Prostate gland (tissue), 2 donors: ENCODE measurements around the gene SLC38A1. TPM values are rescaled to one million over a fixed set of nuclear protein-coding genes. Genes with fewer than 3 reads are reported as not detected.

Experiments
- DNase-seq: peaks from one replicate; pipeline ENCODE4 v3.0.0-alpha.2; 2019; ENCODE audit warnings: low spot score
- H3K27ac ChIP-seq, 2 donors: fragments of 200-600 bp; sonication (generic); 2 replicates each; pipeline ENCODE4 v1.5.1; 2017 to 2019
- H3K27me3 ChIP-seq: fragments of 200-600 bp; sonication (generic); replicated peaks from 2 replicates; pipeline ENCODE4 v1.5.1; 2019; ENCODE audit not compliant: insufficient read depth
- H3K36me3 ChIP-seq, 2 donors: fragments of 200-600 bp; sonication (generic); 1 replicate in 1 of 2; 2 replicates in 1 of 2; pipeline versions ENCODE4 v1.5.1 to v1.8.1; 2017 to 2019
- H3K4me1 ChIP-seq: fragments of 200-600 bp; sonication (generic); replicated peaks from 2 replicates; pipeline ENCODE4 v1.5.1; 2019
- H3K4me3 ChIP-seq, 2 donors: fragments of 200-600 bp; sonication (generic); 2 replicates each; pipeline ENCODE4 v1.5.1; 2017 to 2019
- H3K9me3 ChIP-seq: fragments of 200-600 bp; sonication (generic); 2 replicates; pipeline ENCODE4 v1.5.1; 2017
- CTCF ChIP-seq, 4 experiments: fragments of 200-600 bp in 2 of 4; fragments of 450-650 bp in 2 of 4; sonication (generic) in 2 of 4; IDR thresholded peaks; 1 replicate in 3 of 4; 2 replicates in 1 of 4; pipeline ENCODE4 v1.5.1; 2016 to 2019; ENCODE audit warnings: antibody characterized with exemption in 4 of 4, mild to moderate bottlenecking in 2 of 4, moderate library complexity in 2 of 4
- POLR2A ChIP-seq: fragments of 450-650 bp; IDR thresholded peaks from one replicate; pipeline ENCODE4 v1.6.1; 2016; ENCODE audit warnings: antibody characterized with exemption, mild to moderate bottlenecking
- POLR2AphosphoS5 ChIP-seq: sonication (generic); formaldehyde crosslinking; IDR thresholded peaks from one replicate; pipeline ENCODE4 v1.6.1; 2017; ENCODE audit warnings: antibody characterized with exemption
- WGBS: methylation state at CpG from one replicate; pipeline ENCODE4 v1.1.5; 2018; 5-methylcytosine and 5-hydroxymethylcytosine counted together
- intact Hi-C: fragments of 100-400 bp; cut with DNase I; formaldehyde crosslinking; loops from one replicate; pipeline ENCODE4 v1.14.2; 2022
- total RNA-seq, 2 donors: library from RNA; depleted of rRNA; stranded (reverse); fragments of >200 nt; gene quantifications; one replicate each; pipeline ENCODE4 v1.1.0, GENCODE V29; 2016

SLC38A1 gene
- total RNA-seq, 2 donors from 2014 or later, result 24.1 to 45.1 TPM

GRCh38 chr12:46183112-46183511 lies 85.7 kb downstream of the SLC38A1 start:
- Histone ChIP-seq H3K27ac (no peak overlapping the region), H3K9me3 (no peaks in the 10 kb centered on the region), H3K4me1 (no peaks in the 10 kb centered on the region), H3K36me3 (no peaks in the 10 kb centered on the region), H3K27me3 (no peaks in the 10 kb centered on the region), H3K4me3 (no peak overlapping the region)
- DNase-seq, result no peak
- intact Hi-C loops, result no loop called here
- no peak for TF ChIP-seq POLR2AphosphoS5
- no peak for TF ChIP-seq CTCF (IDR thresholded peaks at IDR 0.05)
- TF ChIP-seq POLR2A, result no peak
- WGBS, result 61% methylated on average over 2 of the region's 2 CpGs

- Histone ChIP-seq H3K27me3 (no peaks in the 10 kb centered on the region), H3K27ac (no peak overlapping the region), H3K9me3 (no peaks in the 10 kb centered on the region), H3K36me3 (no peaks in the 10 kb centered on the region), H3K4me1 (no peaks in the 10 kb centered on the region), H3K4me3 (no peak overlapping the region)
- no peak for DNase-seq
- intact Hi-C loops, result no loop called here
- TF ChIP-seq POLR2AphosphoS5 (no peak), POLR2A (no peak), CTCF (IDR thresholded peaks at IDR 0.05) (no peak)
- WGBS, result 100% methylated on average over 1 of the region's 1 CpG
These were observed 87.4 kb downstream of the SLC38A1 start for GRCh38 chr12:46181465-46181864.

- intact Hi-C loops, result no loop called here
- Histone ChIP-seq H3K4me1 (no peaks in the 10 kb centered on the region), H3K4me3 (no peak overlapping the region), H3K27me3 (no peaks in the 10 kb centered on the region), H3K9me3 (no peaks in the 10 kb centered on the region), H3K36me3 (no peaks in the 10 kb centered on the region), H3K27ac (no peak overlapping the region)
- 73% methylated on average over 7 of the region's 7 CpGs for WGBS
- TF ChIP-seq POLR2A, result no peak
- DNase-seq, result no peak
These were observed 89.0 kb downstream of the SLC38A1 start for GRCh38 chr12:46179693-46180452.

GRCh38 chr12:46177837-46178608 lies 90.8 kb downstream of the SLC38A1 start:
- WGBS, result 64% methylated on average over 5 of the region's 5 CpGs

More at GRCh38 chr12:46177837-46178608, 90.8 kb downstream of the SLC38A1 start:
- Histone ChIP-seq H3K36me3 (no peaks in the 10 kb centered on the region), H3K27me3 (no peaks in the 10 kb centered on the region), H3K4me3 (no peak overlapping the region), H3K4me1 (no peaks in the 10 kb centered on the region), H3K27ac (no peak overlapping the region), H3K9me3 (no peaks in the 10 kb centered on the region)
- intact Hi-C loops, result no loop called here
- no peak for DNase-seq
- no peak for TF ChIP-seq POLR2AphosphoS5
- TF ChIP-seq CTCF (IDR thresholded peaks at IDR 0.05), result no peak
- TF ChIP-seq POLR2A, result no peak
